Measurements from ENCODE around the gene POU6F1. TPM values are rescaled to one million over a fixed set of nuclear protein-coding genes. Genes with fewer than 3 reads are reported as not detected.

The POU6F1 gene
- total and polyA plus RNA-seq, 8 donors: 3.8 to 16.8 (median 6.7) TPM

GRCh38 chr12:51196547-51196946 is 21.3 kb downstream of the POU6F1 start:
- WGBS, 5 donors: 86 to 92% (median 90%) methylated on average over 8 to 9 of the region's 9 CpGs
- no peak for DNase-seq
- TF ChIP-seq POLR2A (IDR thresholded peaks at IDR 0.05) (no peak), CTCF (IDR thresholded peaks at IDR 0.05) (no peak), POLR2AphosphoS5 (IDR thresholded peaks at IDR 0.05) (no peak), EP300 (IDR thresholded peaks at IDR 0.05) (no peak)
- Histone ChIP-seq H3K9me3 (no peaks in the 10 kb centered on the region), H3K4me1 (no peaks in the 10 kb centered on the region), H3K27ac (no peak overlapping the region), H3K27me3 (no peaks in the 10 kb centered on the region), H3K36me3 (peaks cover 0 to 48% (median 39%) of the 10 kb centered on the region in 4 donors), H3K4me3 (no peak overlapping the region)
- intact Hi-C loops (cut with DNase I; ENCODE audit: low total_unique reads): no loop called here

- intact Hi-C loops (cut with DNase I; ENCODE audit: low total_unique reads): no loop called here
- Histone ChIP-seq H3K27ac (no peak overlapping the region), H3K4me1 (no peaks in the 10 kb centered on the region), H3K4me3 (no peak overlapping the region), H3K27me3 (no peaks in the 10 kb centered on the region), H3K9me3 (no peaks in the 10 kb centered on the region), H3K36me3 (peaks cover 0 to 53% (median 46%) of the 10 kb centered on the region in 4 donors)
- DNase-seq: no peak
- WGBS, 5 donors: 88 to 99% (median 93%) methylated on average over 4 to 7 of the region's 7 CpGs
- TF ChIP-seq POLR2AphosphoS5 (IDR thresholded peaks at IDR 0.05) (no peak), CTCF (IDR thresholded peaks at IDR 0.05) (no peak), EP300 (IDR thresholded peaks at IDR 0.05) (no peak)
These were observed 22.0 kb downstream of the POU6F1 start for GRCh38 chr12:51195841-51196240.

GRCh38 chr12:51192284-51192671 is 25.6 kb downstream of the POU6F1 start:
- WGBS, 5 donors: 84 to 95% (median 87%) methylated on average over 5 of the region's 5 CpGs
- TF ChIP-seq EP300 (IDR thresholded peaks at IDR 0.05) (no peak), CTCF (IDR thresholded peaks at IDR 0.05) (no peak), POLR2AphosphoS5 (IDR thresholded peaks at IDR 0.05) (no peak), POLR2A (IDR thresholded peaks at IDR 0.05) (no peak)
- no peak for DNase-seq
- Histone ChIP-seq H3K27ac (no peak overlapping the region), H3K4me1 (no peaks in the 10 kb centered on the region), H3K36me3 (peaks cover 6 to 45% (median 38%) of the 10 kb centered on the region in 4 donors), H3K27me3 (no peaks in the 10 kb centered on the region), H3K4me3 (no peak overlapping the region), H3K9me3 (no peaks in the 10 kb centered on the region)
- intact Hi-C loops (cut with DNase I; ENCODE audit: low total_unique reads): no loop called here

- WGBS, 5 donors: 88 to 95% (median 92%) methylated on average over 12 of the region's 12 CpGs
- DNase-seq: no peak
- TF ChIP-seq POLR2A (IDR thresholded peaks at IDR 0.05) (no peak), CTCF (IDR thresholded peaks at IDR 0.05) (no peak), EP300 (IDR thresholded peaks at IDR 0.05) (no peak), POLR2AphosphoS5 (IDR thresholded peaks at IDR 0.05) (no peak)
These were observed 26.2 kb downstream of the POU6F1 start for GRCh38 chr12:51191516-51192283.

More at GRCh38 chr12:51191516-51192283, 26.2 kb downstream of the POU6F1 start:
- Histone ChIP-seq H3K4me3 (no peak overlapping the region), H3K4me1 (no peaks in the 10 kb centered on the region), H3K36me3 (peaks cover 6 to 43% (median 35%) of the 10 kb centered on the region in 4 donors), H3K27ac (no peak overlapping the region), H3K27me3 (no peaks in the 10 kb centered on the region), H3K9me3 (no peaks in the 10 kb centered on the region)
- intact Hi-C loops (cut with DNase I; ENCODE audit: low total_unique reads): no loop called here

Data from stomach (tissue), 9 donors.